Tibial nerve (tissue), 4 donors: ENCODE data around the gene MAPK8IP3.

Source experiments
- EP300 ChIP-seq, 2 donors: sonication (generic); formaldehyde crosslinking; IDR thresholded peaks; one replicate each; pipeline ENCODE4 v1.6.1; 2017; ENCODE audit warnings: antibody characterized with exemption in 2 of 2, mild to moderate bottlenecking in 1 of 2
- POLR2A ChIP-seq, 2 donors: fragments of 450-650 bp; IDR thresholded peaks; one replicate each; pipeline ENCODE4 v1.6.1; 2017; ENCODE audit warnings: antibody characterized with exemption in 2 of 2, mild to moderate bottlenecking in 2 of 2, moderate library complexity in 2 of 2
- TF ChIP-seq, protein P1 (sequence below), 5 experiments: fragments of 200-600 bp in 3 of 5; fragments of 450-650 bp in 2 of 5; sonication (generic) in 3 of 5; IDR thresholded peaks; one replicate each; pipeline ENCODE4 v1.5.1; 2016 to 2019; ENCODE audit warnings: antibody characterized with exemption in 5 of 5, mild to moderate bottlenecking in 3 of 5, moderate library complexity in 2 of 5

DNA sequence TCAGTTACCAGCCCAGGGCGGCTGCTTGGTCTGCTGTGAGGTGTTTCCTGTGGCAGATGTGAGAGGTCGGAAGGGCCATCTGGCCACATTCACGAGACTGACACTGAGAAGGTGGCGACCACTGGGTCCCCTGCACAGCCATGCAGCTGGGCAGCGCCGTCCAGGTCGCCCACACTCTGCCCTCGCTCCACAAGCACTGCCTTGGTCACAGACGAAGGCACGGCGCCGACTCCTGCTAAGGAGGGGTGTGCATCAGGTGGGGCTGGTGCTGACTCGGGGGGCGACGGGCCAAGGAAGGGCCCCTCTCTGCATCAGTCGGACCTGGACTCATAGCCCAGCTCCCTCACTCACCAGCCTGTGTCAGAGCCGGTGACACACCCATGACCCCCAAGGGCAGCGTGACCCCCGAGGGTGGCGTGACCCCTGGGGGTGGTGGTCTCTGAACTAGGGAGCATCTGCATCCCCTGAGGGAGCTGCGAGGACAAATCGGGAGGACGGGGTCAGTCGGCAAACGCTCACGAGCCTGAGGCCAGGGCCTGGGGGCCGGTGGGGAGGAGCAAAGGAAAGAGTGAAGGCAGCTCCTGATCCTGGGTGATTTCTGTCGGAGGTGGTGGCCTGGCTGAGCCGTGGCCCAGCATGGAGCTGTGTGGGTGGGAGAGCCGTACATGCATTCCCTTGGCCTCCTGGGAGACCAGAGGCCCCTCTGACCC is 34.9 kb downstream of the MAPK8IP3 start:
- TF ChIP-seq POLR2A (IDR thresholded peaks at IDR 0.05): no peak
- TF ChIP-seq, protein P1, sequence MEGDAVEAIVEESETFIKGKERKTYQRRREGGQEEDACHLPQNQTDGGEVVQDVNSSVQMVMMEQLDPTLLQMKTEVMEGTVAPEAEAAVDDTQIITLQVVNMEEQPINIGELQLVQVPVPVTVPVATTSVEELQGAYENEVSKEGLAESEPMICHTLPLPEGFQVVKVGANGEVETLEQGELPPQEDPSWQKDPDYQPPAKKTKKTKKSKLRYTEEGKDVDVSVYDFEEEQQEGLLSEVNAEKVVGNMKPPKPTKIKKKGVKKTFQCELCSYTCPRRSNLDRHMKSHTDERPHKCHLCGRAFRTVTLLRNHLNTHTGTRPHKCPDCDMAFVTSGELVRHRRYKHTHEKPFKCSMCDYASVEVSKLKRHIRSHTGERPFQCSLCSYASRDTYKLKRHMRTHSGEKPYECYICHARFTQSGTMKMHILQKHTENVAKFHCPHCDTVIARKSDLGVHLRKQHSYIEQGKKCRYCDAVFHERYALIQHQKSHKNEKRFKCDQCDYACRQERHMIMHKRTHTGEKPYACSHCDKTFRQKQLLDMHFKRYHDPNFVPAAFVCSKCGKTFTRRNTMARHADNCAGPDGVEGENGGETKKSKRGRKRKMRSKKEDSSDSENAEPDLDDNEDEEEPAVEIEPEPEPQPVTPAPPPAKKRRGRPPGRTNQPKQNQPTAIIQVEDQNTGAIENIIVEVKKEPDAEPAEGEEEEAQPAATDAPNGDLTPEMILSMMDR (IDR thresholded peaks at IDR 0.05): no peak
- no peak for TF ChIP-seq EP300 (IDR thresholded peaks at IDR 0.05)
